GM23338 (cell line): ENCODE measurements around the gene NARS2.

Experiments used
- CREB1 ChIP-seq: fragments of 250-450 bp; sonication (Bioruptor Pico); IDR thresholded peaks from 2 replicates; pipeline ENCODE4 v1.5.0; 2020; ENCODE audit warnings: low read depth, mild to moderate bottlenecking, moderate library complexity
- JUNB ChIP-seq: IDR thresholded peaks from one replicate; pipeline ENCODE4 v1.6.1; 2016; ENCODE audit warnings: antibody characterized with exemption; ENCODE audit not compliant: unreplicated experiment

DNA sequence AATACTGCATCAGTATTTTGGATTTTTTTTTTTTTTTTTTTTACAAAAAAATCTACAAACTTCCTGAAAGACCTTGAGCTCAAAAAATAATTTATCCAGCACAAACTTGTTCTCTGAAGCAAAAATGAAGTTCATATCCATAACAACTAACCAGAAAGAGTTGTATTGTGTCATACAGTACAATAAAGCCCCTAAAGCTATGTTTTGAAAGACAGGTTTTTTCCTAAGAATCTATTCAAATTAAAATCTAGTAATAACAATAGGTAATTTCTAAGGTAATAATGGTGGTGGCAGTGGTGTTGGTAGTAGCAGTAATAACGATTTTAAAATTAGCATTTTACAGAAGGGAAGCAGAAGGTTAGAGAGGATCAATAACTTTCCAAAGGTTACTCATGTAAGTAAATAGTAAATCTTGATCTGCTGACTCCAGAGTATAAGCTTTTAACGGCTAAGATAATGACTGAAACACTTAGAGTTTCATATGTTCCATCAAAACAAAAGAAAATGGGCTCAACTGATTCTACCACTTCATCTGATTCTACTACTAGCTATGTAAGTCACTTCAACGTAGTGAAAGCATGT lies 103.7 kb downstream of the NARS2 start:
- TF ChIP-seq JUNB (no peak), CREB1 (CRISPR knock-in tag) (no peak)
